Pulmonary artery endothelial cell (primary cell): ENCODE data around the gene C9orf85. TPM values are rescaled to one million over a fixed set of nuclear protein-coding genes. Genes with fewer than 3 reads are reported as not detected.
"Not testable (repeated sequence)": the region's sequence is repeated elsewhere in the genome, so short reads cannot be mapped to it uniquely, and the experiment has no call there.

Source experiments
- DNase-seq: peaks from one replicate; pipeline ENCODE4 v3.0.0-alpha.2; 2011; ENCODE audit warnings: low read depth, low spot score
- total RNA-seq: library from RNA; depleted of rRNA; stranded (reverse); fragments of >200 nt; gene quantifications from 2 replicates; pipeline ENCODE4 v1.2.3, GENCODE V29; 2014

Gene C9orf85, protein sequence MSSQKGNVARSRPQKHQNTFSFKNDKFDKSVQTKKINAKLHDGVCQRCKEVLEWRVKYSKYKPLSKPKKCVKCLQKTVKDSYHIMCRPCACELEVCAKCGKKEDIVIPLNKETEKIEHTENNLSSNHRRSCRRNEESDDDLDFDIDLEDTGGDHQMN
- 8.8 and 11.3 TPM in 2 replicates for total RNA-seq

DNA sequence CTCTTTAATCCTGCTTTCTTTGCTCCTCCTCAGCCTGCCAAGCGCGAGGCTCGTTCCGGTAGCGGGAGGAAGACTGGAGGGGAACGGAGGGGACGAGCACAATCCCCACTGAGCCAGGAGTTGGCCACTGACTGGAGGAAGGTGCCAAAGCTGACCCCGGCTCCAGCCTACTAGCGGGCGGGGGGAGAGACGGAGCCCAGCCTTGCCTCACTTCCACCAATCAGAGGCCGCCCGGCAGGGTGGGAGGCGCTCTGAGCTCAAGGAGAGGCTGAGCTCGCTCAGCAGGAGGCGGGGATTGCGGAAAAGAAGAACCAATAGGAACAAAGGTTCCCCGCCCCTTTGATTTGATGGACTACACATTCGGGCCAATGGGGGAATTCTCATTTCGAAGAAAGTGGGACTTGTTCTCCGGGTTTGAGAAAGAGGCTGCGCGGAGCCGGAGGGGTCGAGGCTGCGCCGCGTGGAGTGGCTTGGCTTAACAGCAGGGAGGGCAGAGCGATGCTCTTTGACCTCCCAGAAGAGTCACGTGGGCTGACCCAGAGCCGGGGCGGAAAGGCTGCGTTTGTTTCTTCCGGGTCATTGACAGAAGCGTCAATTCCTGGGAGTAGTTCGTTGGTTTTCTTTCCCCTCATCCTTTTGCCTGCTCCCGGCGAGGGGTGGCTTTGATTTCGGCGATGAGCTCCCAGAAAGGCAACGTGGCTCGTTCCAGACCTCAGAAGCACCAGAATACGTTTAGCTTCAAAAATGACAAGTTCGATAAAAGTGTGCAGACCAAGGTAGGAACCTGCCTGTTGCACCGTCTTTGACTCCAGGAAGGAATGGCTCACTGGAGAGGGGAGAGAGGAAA lies at the start of gene C9orf85, which contains the start of gene ABHD17B:
C9orf85 (plus strand) TSS at position 579 of the 847 bp plus-strand sequence; CDS start at position 675, 96 bp downstream.
ABHD17B (minus strand) TSS at position 133 of the 847 bp plus-strand sequence. CDS start 36,113 bp downstream, outside the sequence.
- peak; percentile 97 for DNase-seq

DNA sequence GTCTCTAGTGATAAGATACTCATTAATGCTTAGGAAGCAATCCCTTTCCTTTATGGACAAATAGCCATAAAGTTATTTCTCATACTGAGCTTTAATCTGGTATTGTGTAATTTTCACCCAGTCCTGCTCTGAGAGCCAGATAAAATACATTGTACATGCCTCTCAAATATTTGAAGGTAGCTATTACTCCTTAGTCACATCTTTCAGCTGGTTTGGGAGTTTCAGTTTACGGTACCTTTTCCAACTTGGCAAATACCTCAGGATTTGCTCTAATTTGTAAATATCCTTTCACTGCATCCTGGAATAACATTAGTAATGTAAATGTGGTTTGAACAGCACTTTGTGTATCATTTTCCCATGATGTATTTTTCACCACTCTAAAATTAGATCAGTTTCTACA lies 47.8 kb upstream of the C9orf85 start:
- no peak for DNase-seq

DNA sequence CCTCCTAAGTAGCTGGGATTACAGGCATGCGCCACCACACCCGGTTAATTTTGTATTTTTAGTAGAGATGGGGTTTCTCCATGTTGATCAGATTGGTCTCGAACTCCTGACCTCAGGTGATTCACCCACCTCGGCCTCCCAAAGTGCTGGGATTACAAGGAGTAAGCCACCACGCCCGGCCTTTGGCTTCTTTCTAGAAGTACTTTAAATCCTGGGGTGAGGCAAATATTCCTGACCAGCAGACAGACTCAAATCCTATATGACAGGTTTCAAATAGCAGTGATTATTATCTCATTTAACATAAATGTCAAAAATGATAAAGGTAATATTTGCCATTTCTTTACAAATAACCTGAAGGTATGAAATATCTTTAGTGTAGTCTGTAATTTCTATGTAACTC lies 36.1 kb upstream of the C9orf85 start:
- no peak for DNase-seq

DNA sequence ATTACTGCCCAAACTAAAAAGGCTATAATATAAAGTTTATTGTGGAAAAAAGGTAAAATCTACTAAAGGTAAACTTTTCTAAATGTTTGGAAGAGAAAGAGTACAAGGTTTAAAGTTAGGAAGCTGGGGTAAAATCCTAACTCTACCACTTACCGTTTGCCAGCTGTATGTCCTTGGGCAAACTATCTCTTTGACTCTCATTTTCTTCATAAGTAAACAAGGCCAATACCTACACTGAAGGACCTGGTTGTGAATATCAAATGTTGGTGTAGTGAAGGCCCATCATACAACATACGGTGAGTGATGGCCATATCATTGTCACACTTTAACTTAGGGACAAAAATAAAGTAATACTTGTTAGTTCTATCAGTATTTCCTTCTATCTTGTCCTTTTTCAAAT lies 35.3 kb upstream of the C9orf85 start:
- DNase-seq: no peak

DNA sequence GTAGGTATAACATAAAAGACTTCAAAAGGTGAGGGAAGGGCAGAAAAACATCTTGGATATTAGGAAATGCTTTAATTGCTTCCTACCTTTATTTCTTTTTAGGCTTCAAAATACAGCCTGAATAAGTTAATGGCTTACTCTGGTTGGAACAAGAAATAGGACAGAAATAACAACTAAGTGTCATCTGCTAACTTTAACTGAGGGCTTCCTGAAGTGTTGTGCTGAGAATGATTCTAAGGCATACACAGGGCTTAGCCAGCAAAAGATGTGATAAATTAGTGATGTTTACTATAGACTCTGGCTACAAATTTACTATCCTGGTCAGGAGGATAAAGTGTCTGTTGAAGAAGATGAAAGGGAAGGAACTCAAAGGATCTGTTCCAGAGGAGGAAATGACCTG lies 34.6 kb upstream of the C9orf85 start:
- DNase-seq: no peak

DNA sequence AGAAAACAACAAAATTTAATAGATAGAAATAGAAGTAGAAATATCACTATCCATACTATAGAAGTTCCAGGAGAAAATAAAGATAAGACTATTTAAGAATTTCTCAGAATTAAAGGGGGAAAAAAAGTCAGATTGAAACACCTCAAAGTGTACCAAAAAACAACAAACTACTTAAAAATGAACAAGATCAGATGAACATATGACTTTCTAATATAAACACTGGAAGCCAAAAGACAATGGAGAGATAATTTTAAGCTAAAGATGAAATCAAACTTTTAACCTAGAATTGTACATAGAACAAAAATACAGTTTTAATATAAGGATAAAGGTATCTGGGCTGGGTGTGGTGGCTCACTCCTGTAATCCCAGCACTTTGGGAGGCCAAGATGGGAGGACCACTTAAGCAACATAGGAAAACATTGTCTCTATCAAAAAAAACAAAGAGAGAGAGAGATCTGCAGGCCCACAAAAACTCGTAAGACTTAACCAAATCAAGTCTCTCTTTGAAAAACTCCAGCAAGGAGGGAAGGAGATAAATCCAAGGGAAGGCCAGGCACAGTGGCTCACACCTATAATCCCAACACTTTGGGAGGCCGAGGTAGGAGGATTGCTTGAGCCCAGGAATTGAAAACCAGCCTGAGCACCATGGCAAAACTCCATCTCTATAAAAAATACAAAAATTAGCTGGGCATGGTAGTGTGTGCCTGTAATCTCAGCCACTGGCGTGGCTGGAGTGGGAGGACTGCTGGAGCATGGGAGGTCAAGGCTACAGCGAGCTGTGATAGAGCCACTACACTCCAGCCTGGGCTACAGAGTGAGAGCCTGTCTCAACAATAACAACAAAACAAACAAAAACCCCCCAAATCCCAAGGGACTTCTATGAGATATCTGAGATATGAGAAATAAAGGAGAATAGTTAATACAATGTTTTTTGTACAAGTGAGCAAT lies 32.8 kb upstream of the C9orf85 start:
- DNase-seq: no peak

DNA sequence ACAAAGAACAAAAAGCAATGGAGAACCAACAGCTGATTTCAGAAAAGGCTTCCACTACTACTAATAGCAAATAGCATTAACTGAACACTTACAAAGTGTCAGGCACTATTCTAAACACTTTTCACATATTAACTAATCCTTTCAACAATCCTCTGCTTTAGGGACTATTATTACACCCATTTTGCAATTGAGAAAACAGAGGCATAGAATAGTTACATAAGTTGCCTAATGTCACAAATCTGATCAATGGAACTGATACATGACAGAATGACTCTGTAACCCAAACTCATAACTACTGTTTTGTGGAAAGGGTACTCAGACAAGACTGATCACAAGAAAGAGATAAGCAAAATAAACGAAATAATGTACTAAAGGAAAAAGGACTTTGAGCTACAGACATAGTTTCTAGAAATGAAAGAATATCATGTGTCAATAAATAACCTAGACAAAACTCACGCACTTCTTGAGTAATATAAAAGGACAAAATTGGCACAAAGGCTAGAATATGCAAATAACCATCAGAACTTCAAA lies 31.7 kb upstream of the C9orf85 start:
- no peak for DNase-seq

DNA sequence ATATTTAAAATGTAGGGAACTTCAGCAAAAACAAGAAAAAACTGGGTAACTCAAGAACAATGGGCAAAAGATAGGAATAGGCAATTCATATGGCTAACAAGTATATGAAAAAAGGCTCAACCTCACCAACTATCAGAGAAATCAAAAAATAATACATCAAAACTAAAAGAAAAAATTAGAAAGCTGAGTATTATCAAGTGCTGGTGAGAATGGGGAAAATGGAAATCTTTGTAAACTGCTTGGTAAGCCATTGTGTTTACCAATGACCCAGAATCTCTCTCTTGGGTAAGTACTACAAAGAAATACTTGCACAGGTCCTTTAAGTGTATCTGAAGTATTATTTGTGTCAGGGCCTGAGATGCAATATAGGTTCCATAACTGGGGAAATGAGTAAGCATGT lies 27.4 kb upstream of the C9orf85 start:
- no peak for DNase-seq

DNA sequence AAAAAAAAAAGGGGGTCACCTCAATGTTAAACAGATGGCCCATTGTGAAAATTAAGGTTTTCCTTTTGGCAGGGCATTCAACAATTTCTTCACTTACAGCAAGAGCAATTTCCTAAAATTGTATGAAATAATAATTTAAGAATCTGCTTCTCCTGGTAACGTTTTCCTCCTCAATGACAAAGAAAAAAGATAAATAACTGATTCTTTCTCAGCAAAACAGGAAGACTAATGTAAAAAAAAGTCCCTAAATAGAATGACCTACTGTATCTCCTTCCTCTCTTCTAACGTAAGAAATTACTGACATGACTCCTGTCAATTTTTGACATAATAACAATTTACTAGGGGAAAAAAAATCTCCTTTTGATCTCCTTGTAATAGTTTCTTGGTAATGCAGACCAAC lies 26.0 kb upstream of the C9orf85 start:
- DNase-seq: no peak

DNA sequence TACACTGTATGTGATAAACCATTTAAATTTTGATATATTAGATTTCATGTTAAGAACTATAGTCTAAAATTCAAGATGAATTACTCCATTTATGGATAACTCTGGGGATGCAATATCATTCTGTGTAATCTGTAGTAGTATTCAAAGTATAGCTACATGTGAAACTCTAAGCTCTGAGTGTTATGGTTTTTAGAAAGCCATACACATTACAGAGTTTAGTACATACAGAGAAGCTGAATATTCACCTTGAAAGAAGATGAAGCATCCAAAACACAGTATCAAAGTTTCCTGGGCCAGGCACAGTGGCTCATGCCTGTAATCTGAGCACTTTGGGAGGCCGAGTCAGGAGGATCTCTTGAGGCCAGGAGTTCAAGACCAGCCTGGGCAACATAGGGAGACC lies 25.4 kb upstream of the C9orf85 start:
- no peak for DNase-seq

DNA sequence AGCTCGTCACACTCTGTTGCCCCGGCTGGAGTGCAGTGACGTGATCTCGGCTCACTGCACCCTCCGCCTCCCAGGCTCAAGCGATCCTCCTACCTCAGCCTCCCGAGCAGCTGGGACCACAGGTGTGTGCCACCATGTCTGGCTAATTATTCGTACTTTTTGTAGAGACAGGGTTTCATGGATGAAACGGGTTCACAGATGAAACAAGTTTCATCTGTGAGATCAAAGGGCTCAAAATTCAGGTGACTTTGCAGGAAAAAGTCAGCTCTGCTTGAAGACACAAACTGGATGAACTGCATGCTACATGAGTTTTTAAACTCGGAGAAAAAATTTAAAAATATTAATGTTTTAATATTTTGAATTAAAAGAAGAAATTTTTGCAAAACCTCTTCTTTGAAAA lies 24.9 kb upstream of the C9orf85 start:
- no peak for DNase-seq

DNA sequence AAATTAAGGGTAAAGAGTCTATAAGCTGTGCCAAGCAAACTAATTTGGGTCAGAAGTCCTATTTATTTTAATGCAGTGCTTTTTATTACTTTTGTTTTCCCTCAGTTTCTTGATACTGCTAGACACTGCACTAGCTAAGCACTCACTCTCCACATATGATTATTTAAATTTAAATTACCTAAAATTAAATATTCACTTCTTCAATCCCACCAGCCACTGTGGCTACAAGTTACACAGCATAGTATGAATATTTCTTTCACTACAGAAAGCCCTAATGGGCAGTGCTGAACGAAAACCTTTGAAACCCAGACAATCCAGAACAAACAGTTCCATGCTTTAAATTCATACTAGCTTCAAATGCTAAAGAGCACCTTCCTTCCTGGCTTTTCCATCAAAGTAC lies 24.1 kb upstream of the C9orf85 start:
- no peak for DNase-seq

DNA sequence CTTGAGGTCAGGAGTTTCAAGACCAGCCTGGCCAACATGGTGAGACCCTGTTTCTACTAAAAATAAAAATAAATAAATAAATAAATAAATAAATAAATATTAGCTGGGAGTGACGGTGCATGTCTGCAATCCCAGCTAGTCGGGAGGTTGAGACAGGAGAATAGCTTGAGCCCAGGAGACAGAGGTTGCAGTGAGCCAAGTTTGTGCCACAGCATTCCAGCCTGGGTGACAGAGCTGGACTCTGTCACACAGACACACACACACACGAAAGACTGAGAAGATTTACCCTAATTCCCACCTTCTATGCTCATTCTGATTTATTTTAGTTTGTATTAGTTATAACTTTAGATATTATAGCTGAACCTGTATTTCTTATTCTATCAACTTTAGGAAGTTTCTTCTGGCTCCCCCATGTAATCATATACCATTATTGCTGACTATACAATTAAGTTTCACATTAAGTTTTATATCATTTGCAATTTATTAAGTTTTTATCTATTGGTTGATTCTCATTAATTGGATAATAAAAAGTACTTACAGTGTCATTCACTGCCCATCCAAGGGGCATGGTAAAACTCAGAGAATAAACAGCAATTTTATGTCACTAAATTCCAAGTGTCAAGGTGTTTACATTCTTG lies 21.3 kb upstream of the C9orf85 start:
- DNase-seq: no peak

DNA sequence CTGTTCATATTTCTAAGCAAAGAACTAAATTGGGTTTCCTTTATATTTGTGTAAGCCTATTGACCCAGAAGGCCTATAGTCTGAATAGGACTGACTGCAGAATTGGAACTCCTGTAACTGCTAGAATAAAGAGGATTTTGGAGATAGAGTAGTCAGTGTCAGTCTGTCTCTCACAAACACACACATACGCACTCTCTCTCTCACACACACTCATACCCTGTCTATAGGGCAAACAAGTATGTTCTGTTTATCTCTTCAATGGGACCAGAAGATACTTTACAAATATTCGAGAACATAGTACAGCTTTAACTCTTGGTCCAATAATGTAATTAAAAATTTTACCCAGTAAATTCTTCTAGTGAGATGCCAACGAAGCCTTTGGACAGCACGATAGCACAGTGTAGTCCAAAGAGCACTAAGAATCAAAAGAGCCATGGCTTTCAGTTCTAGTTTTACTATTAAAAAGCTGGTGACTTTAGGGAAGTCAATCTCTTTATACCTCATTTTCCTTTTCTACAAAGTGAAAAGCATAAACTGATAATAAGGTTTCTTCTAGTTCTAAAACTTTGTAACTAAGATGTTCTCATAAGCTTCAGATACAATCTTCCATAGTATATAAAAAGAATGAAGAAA lies 19.8 kb upstream of the C9orf85 start:
- no peak for DNase-seq

DNA sequence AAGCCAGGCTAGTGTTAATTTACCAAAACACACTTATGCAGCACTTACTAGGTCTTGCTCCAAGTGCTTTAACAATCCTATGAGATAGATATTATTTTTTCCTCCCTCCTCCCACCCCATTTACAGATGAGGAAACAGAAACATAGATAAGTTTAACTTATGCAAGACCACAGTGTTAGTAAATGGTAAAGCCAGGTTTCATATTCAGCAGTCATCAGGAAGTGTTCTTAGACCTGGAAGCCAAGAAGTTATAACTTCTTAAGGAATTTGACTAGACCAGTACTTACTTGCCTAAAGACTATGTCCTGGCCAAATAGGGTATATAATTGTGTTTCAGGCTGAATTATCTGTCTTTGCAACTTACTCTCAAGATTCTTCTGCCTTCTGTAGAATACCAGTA lies 16.3 kb upstream of the C9orf85 start:
- no peak for DNase-seq

DNA sequence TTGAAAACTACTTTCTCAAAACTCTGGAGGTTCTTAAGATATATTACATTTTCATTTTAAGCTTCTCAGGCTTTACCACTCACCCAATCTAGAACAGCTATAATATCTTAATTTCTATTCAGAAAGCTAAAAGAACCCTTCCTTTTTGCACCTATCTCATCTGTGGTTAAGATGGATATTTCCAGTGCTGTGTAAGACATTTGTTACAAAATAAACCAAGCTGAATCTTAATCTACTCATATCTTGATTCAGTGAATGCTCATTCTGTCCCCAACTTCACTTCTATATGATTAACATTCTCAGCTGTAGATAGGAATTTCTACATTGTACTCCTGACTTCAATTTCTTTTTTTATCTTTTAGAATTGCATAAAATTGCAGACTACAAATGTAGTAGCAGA lies 15.5 kb upstream of the C9orf85 start:
- no peak for DNase-seq

DNA sequence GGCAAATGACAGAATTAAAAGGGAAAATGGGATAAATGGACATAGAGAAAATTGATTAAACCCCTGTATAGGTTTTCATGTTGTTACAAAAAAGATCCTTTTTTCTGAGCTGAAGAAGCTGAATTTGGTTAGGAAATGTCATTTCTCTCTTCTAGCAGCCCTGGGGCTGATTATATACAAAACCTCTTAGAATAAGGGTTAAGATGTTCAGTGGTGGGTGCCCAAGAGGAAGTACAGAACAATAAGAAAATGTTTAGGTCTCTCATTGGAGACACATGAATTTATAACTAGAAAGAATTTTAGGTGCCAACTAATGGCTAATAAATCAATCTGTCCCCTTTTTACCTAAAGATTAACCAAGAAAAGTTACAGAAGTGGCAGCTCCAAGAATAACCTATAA lies 14.7 kb upstream of the C9orf85 start:
- no peak for DNase-seq

DNA sequence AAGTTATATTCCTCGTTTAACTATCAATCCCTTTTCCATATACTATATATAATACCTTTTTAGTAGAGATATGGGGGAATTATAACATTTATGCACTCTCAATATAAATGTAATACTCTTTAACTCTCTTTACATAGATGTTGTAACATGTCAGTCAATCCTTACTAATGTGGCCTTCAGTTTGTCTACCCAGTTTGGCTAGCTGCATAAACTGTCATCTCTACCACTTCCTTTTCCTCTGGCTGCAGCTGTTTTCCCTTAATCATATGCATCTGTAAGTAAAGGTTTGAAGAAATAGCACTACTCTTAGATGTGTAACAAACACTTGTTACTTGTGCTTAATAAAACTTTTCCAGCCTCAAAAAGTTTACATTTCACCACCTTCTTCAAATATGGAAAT lies 13.9 kb upstream of the C9orf85 start:
- no peak for DNase-seq

DNA sequence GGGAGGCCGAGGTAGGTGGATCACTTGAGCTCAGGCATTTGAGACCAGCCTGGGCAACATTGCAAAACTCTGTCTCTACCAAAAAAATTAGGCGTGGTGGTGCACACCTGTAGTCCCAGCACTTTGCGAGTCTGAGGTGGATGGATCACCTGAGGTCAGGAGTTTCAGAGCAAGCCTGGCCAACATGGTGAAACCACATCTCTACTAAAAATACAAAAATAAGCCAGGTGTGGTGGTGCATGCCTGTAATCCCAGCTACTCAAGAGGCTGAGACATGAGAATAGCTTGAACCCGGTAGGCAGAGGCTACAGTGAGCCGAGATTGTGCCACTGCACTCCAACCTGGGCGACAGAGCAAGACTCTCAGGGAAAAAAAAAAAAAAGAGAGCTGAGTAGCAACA lies 12.7 kb upstream of the C9orf85 start:
- DNase-seq: not testable (repeated sequence)

DNA sequence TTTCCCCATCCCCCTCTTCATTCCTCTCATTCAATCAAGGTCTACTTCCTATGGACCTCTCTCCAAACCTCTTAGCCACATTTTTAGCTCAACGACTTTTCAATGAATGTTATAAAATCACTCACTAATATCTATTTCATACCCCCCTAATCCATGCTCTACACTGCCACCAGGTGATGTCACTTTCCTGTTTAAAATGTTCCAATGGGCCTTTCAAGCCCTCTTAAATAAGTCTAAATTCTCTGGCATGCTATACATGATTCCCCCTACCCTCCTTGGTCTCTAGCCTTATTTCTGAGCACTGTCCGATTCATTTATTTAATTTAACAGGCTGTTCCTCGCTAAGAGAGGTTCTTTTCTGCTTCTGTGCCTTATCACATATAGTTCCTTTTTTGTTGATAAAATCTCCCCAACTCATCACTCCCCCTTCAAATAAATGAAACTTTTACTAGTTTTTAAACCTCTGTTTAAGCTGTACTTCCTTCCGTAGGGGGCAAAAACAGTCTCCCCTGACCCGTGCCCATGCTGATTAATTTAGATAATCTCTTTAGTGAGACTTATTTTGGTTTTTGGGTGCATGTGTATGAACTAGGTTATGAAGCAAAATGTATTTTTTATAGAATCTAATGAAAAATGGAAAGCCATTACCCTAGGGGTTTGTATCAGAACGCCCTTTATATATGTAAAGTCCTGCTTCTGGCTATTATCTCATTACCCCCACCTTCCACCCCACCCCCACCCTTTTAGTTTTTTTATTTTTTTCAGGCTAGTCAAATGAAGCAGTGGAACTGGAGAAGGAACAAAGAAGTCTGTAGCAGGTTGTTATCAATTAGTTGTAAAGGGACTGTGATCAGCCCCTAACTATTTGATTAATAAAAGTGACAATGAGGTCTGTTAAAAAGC lies 9.5 kb upstream of the C9orf85 start:
- DNase-seq: no peak
